NT2/D1 (cell line): ENCODE measurements around the gene SIKE1.

Experiments
- SUZ12 ChIP-seq: IDR thresholded peaks from 2 replicates; pipeline ENCODE4 v1.6.1; 2011; ENCODE audit not compliant: insufficient read length, insufficient read depth; ENCODE audit errors: extremely low read depth
- ZNF274 ChIP-seq: IDR thresholded peaks from 2 replicates; pipeline ENCODE4 v1.6.1; 2011; ENCODE audit warnings: mild to moderate bottlenecking, low read depth, low read length

GRCh38 chr1:114820392-114820791, 39.9 kb upstream of the SIKE1 start:
- TF ChIP-seq ZNF274 (no peak), SUZ12 (no peak)
